Measurements from ENCODE around the gene PTMA.
"Not testable (repeated sequence)": the region's sequence is repeated elsewhere in the genome, so short reads cannot be mapped to it uniquely, and the experiment has no call there.

Gene PTMA

DNA sequence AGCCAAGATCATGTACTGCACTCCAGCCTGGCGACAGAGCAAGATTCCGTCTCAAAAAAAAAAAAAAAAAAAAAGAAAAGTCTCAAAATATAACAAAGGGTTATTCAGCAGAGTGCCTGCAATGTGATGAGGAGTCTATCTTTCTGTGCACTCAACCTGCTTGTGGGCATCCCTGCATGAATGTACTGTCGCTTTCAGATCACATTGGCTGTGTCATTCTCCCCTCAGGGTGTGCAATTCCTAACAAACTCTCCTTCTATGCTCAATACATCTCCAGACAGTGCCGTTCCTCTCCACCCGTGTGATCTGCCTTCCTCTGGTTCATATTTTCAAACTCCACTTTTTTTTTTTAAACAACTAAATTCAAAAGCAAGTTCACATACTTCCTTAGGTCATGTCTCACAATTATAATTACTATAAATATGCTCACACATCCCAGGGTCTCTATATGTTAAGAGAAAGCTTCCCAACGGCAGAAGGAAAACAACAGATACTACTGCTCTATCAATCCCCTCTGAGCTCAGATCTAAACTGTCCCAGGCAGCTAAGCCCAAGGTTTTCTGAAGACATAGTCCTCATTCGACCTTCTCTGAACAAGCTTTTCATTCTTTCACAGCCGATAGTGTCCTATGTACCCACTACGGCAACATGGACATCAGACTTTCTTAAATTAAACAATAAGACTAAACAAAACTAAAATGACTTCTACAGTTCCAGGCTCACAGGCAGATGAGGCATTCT lies 35.2 kb downstream of the PTMA start:
- ATAC-seq (replicated peaks; ENCODE audit: extremely low read depth, poor library complexity, severe bottlenecking), result no peak
- H3K4me1 Mint-ChIP-seq, result peaks cover 5% of the 10 kb centered on the region

DNA sequence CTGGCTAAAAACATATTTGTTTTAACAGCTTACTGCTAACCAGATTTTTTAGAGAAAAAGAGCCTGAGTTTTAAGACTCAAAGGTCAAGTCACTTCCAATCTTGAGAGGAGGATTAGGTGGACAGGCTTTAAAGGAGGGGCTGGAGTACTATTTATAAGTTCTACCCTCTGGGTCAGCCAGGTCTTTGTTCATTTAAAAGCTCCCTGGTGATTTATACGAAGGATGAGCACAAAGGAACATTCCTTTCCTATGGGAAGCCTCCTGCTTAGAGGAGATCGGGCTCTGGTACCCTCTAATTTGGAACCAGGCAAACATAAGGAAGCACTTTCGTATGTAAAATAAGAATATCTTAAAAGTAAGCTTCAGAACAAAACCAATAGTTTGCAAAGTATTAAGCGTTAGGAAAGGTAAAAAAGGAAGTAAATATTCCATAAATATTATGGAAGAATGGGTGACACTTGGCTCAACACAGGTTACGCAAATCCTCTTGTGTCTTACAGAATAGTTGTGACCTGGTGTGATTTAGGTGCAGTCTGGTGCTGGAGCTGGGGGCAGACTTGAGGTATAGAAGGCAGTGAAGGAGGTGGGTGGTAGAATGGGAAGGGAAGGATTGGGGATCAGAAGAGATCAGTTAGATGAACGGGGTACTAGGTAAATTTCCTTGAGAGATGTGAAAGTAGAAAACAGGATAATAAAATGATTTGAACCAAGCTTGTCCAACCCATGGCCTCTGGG lies 37.1 kb downstream of the PTMA start:
- peaks cover 5% of the 10 kb centered on the region for H3K4me1 Mint-ChIP-seq
- no peaks in the 10 kb centered on the region for H3K27me3 Mint-ChIP-seq
- H3K4me3 Mint-ChIP-seq, result no peak overlapping the region
- no peak overlapping the region for H3K27ac Mint-ChIP-seq (ENCODE audit: low read depth)
- H3K9me3 Mint-ChIP-seq, result no peaks in the 10 kb centered on the region
- H3K36me3 Mint-ChIP-seq (ENCODE audit: insufficient read depth), result peaks cover 1% of the 10 kb centered on the region
- no peak for ATAC-seq (replicated peaks; ENCODE audit: extremely low read depth, poor library complexity, severe bottlenecking)
- DNase-seq (ENCODE audit: low spot score in 2 of 2), result no peak

More for the DNA sequence above, 35.2 kb downstream of the PTMA start:
- no peaks in the 10 kb centered on the region for H3K9me3 Mint-ChIP-seq
- H3K36me3 Mint-ChIP-seq (ENCODE audit: insufficient read depth), result peaks cover 7% of the 10 kb centered on the region
- H3K27me3 Mint-ChIP-seq, result no peaks in the 10 kb centered on the region
- no peak for DNase-seq (ENCODE audit: low spot score in 2 of 2)
- no peak overlapping the region for H3K27ac Mint-ChIP-seq (ENCODE audit: low read depth)
- H3K4me3 Mint-ChIP-seq, result no peak overlapping the region

DNA sequence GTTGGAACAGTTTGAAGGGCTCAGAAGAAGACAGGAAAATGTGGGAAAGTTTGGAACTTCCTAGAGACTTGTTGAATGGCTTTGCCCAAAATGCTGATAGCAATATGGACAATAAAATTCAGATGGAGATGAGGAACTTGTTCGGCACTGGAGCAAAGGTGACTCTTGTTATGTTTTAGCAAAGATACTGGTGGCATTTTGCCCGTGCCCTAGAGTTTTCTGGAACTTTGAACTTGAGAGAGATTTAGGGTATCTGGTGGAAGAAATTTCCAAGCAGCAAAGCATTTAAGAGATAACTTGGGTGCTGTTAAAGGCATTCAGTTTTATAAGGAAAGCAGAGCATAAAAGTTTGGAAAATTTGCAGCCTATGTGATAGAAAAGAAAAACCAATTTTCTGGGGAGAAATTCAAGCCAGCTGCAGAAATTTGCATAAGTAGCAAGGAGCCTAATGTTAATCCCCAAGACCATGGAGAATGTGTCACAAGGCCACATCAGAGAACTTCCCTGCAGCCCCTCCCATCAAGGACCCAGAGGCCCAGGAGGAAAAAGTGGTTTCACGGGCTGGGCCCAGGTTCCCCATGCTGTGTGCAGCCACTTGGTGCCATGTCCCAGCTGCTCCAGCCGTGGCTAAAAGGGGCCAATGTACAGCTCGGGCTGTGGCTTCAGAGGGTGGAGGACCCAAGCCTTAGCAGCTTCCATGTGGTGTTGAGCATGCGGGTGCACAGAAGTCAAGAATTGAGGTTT lies 40.0 kb downstream of the PTMA start:
- not testable (repeated sequence) for ATAC-seq (replicated peaks; ENCODE audit: extremely low read depth, poor library complexity, severe bottlenecking); H3K4me3 Mint-ChIP-seq; DNase-seq (ENCODE audit: low spot score in 2 of 2); H3K27ac Mint-ChIP-seq (ENCODE audit: low read depth); H3K9me3 Mint-ChIP-seq; H3K36me3 Mint-ChIP-seq (ENCODE audit: insufficient read depth); H3K4me1 Mint-ChIP-seq; H3K27me3 Mint-ChIP-seq

DNA sequence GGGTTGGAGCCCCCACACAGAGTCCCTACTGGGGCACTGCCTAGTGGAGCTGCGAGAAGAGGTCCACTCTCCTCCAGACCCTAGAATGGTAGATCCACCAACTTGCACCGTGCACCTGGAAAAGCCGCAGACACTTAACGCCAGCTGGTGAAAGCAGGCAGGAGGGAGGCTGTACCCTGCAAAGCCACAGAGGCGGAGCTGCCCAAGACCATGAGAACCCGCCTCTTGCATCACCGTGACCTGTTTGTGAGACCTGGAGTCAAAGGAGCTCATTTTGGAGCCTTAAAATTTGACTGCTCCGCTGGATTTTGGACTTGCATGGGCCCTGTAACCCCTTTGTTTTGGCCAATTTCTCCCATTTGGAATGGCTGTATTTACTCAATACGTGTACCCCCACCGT lies 40.7 kb downstream of the PTMA start:
- not testable (repeated sequence) for H3K36me3 Mint-ChIP-seq (ENCODE audit: insufficient read depth); H3K27ac Mint-ChIP-seq (ENCODE audit: low read depth); H3K4me1 Mint-ChIP-seq; H3K27me3 Mint-ChIP-seq; H3K4me3 Mint-ChIP-seq; H3K9me3 Mint-ChIP-seq; ATAC-seq (replicated peaks; ENCODE audit: extremely low read depth, poor library complexity, severe bottlenecking); DNase-seq (ENCODE audit: low spot score in 2 of 2)

DNA sequence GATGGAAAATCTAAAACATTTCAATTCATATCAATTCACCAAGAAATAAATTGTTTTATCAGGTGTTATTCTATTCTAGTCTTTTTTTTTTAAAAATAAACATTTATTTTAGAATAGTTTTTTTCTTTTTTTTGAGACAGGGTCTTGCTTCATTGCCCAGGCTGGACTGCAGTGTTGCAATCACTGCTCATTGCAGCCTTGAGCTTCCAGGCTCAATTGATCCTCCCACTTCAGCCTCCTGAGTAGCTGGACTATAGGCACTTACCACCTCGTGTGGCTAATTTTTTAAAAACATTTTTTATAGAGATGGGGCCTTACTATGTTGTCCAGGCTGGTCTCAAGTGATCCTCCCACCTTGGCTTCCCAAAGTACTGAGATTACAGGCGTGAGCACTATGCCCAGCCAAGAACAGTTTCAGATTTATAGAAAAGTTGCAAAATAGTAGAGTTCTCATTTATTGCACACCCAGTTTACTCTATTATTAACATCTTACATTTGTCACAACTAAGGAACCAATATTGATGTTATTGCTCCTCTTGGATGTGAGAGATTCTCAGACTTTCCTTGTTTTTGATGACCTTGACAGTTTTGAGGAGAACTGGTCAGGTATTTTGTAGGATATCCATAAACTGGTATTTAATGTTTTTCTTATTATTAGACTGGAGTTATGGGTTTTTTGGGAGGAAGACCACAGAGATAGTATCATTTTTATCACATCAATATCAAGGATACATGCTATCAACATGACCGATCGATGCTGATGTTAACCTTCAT lies 42.9 kb downstream of the PTMA start:
- H3K4me3 Mint-ChIP-seq, result no peak overlapping the region
- no peak for DNase-seq (ENCODE audit: low spot score in 2 of 2)
- H3K36me3 Mint-ChIP-seq (ENCODE audit: insufficient read depth), result peaks cover 3% of the 10 kb centered on the region
- no peak overlapping the region for H3K27ac Mint-ChIP-seq (ENCODE audit: low read depth)
- H3K27me3 Mint-ChIP-seq, result no peaks in the 10 kb centered on the region
- no peaks in the 10 kb centered on the region for H3K4me1 Mint-ChIP-seq
- ATAC-seq (replicated peaks; ENCODE audit: extremely low read depth, poor library complexity, severe bottlenecking), result no peak
- H3K9me3 Mint-ChIP-seq, result no peaks in the 10 kb centered on the region

DNA sequence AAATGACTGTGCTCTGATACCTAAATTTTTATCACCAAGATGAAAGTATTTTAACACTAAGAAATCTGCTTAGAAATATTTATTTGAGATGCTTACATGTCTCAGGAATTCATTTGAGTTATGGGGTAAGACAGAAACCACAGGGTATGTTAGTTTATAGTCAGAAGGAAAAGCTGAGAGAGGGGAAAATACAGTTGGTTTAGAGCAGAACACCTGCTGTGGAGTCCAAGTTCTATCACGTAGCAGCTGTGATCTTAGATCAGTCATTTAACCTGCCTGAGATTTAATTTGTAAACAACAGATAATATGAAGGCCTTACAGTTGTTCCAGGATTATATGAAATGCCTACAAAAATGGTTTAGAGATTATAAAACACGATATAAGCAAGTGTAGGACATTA lies 43.7 kb downstream of the PTMA start:
- ATAC-seq (replicated peaks; ENCODE audit: extremely low read depth, poor library complexity, severe bottlenecking) (no peak), DNase-seq (ENCODE audit: low spot score in 2 of 2) (no peak)
- Mint-ChIP-seq H3K4me3 (no peak overlapping the region), H3K9me3 (no peaks in the 10 kb centered on the region), H3K27me3 (no peaks in the 10 kb centered on the region), H3K4me1 (no peaks in the 10 kb centered on the region), H3K36me3 (ENCODE audit: insufficient read depth) (peaks cover 3% of the 10 kb centered on the region), H3K27ac (ENCODE audit: low read depth) (no peak overlapping the region)

DNA sequence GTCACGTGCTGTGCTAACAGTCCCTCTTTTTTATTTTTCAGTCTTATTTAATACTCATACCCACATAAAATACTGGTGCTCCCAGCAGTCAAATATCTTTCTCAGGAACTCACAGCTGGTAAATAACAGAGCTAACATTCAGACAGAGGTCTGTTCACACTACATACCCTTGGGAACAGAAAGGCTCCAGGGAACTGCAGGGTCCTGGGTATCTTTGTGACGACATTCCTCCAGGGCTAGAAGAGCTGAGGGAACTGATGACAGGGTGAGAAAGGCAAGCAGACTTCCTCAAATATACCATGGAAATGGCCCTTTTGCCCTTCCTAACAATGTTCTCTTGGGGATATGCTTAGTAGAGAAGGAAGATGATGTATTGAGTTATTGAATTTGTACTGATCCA lies 53.4 kb downstream of the PTMA start:
- Mint-ChIP-seq H3K27ac (ENCODE audit: low read depth) (no peak overlapping the region), H3K4me3 (no peak overlapping the region), H3K9me3 (no peaks in the 10 kb centered on the region), H3K4me1 (peaks cover 20% of the 10 kb centered on the region), H3K36me3 (ENCODE audit: insufficient read depth) (no peaks in the 10 kb centered on the region), H3K27me3 (no peaks in the 10 kb centered on the region)
- ATAC-seq (replicated peaks; ENCODE audit: extremely low read depth, poor library complexity, severe bottlenecking) (no peak), DNase-seq (ENCODE audit: low spot score in 2 of 2) (no peak)

Measured in central memory CD8-positive, alpha-beta T cell (primary cell).